ENCODE measurements around the gene PGAP1.

GRCh38 chr2:196966061-196966460, 39.6 kb upstream of the PGAP1 start:
- TF ChIP-seq GATA2 (IDR thresholded peaks at IDR 0.05; ENCODE audit: low read depth, low read length) (no peak), GATA3 (IDR thresholded peaks at IDR 0.05; ENCODE audit: low read depth, low read length) (no peak)
